Stomach (tissue), 4 donors: ENCODE measurements around the gene TRIM38.

Experiments
- POLR2A ChIP-seq, 4 donors: fragments of 450-650 bp; IDR thresholded peaks; one replicate each; pipeline ENCODE4 v1.6.1; 2016; ENCODE audit warnings: antibody characterized with exemption in 4 of 4, control low read depth in 2 of 4, mild to moderate bottlenecking in 1 of 4, moderate library complexity in 1 of 4
- POLR2AphosphoS5 ChIP-seq, 3 donors: sonication (generic); formaldehyde crosslinking; IDR thresholded peaks; one replicate each; pipeline ENCODE4 v1.6.1; 2016; ENCODE audit warnings: antibody characterized with exemption in 3 of 3
- TF ChIP-seq, protein P1 (sequence below), 7 experiments: fragments of 450-650 bp in 4 of 7; fragments of 200-600 bp in 3 of 7; sonication (generic) in 3 of 7; IDR thresholded peaks; one replicate each; pipeline ENCODE4 v1.5.1; 2016 to 2019; ENCODE audit warnings: antibody characterized with exemption in 7 of 7, control low read depth in 2 of 7, mild to moderate bottlenecking in 1 of 7

- TF ChIP-seq, protein P1, sequence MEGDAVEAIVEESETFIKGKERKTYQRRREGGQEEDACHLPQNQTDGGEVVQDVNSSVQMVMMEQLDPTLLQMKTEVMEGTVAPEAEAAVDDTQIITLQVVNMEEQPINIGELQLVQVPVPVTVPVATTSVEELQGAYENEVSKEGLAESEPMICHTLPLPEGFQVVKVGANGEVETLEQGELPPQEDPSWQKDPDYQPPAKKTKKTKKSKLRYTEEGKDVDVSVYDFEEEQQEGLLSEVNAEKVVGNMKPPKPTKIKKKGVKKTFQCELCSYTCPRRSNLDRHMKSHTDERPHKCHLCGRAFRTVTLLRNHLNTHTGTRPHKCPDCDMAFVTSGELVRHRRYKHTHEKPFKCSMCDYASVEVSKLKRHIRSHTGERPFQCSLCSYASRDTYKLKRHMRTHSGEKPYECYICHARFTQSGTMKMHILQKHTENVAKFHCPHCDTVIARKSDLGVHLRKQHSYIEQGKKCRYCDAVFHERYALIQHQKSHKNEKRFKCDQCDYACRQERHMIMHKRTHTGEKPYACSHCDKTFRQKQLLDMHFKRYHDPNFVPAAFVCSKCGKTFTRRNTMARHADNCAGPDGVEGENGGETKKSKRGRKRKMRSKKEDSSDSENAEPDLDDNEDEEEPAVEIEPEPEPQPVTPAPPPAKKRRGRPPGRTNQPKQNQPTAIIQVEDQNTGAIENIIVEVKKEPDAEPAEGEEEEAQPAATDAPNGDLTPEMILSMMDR (IDR thresholded peaks at IDR 0.05) = no peak
- TF ChIP-seq POLR2AphosphoS5 (IDR thresholded peaks at IDR 0.05) (no peak), POLR2A (IDR thresholded peaks at IDR 0.05) (no peak)
Observed at GRCh38 chr6:26006086-26006939, 43.7 kb downstream of the TRIM38 start.
